K562 (cell line): Measurements from ENCODE around the gene FAM53B. TPM values are rescaled to one million over a fixed set of nuclear protein-coding genes. Genes with fewer than 3 reads are reported as not detected.

Experiments
- ATAC-seq: fragments of 200-7000 bp; cut with Tn5 transposase; 3 replicates; pipeline ENCODE4 v1.9.1; 2020; ENCODE audit warnings: moderate library complexity
- BruUV-seq: library from RNA; stranded (reverse); fragments of 400-500 nt; replicated peaks from 2 replicates; lab custom pipeline; 2021; lab: Mats Ljungman, UMichigan
- CTCF ChIA-PET: fragments of 300-600 bp; formaldehyde crosslinking; extraction: SDS; loops from one replicate; lab custom pipeline; 2021; ENCODE audit warnings: low intra/inter-chr PET ratio; lab: Yijun Ruan, JAX
- POLR2A ChIA-PET: fragments of 300-600, 350-650 bp; sonication (Branson Sonifier 250); formaldehyde crosslinking; extraction: SDS; loops from one replicate; lab custom pipeline; 2021; ENCODE audit warnings: antibody characterized with exemption, inconsistent platforms; lab: Yijun Ruan, JAX
- DNase-seq, 4 experiments: peaks; one replicate each; pipeline versions ENCODE4 v3.0.0 to v3.0.0-alpha.2; 2011 to 2018; ENCODE audit warnings: low spot score in 3 of 4, mixed read lengths in 3 of 4; ENCODE audit errors: extremely low read depth in 1 of 4
- FAIRE-seq: peaks from 2 replicates; lab custom pipeline; 2011; peaks lifted over from hg19 to GRCh38; lab: Jason Lieb, UNC
- H2AFZ ChIP-seq: 2 replicates; pipeline ENCODE4 v1.6.0; 2011; ENCODE audit warnings: low read depth, low read length, control low read depth, inconsistent platforms
- H3K27ac ChIP-seq: fragments of 200-600 bp; 3 replicates; pipeline ENCODE4 v1.8.0; 2011; ENCODE audit warnings: low read depth, mild to moderate bottlenecking, control low read depth, inconsistent platforms, low read length, moderate library complexity, mixed read lengths; ENCODE audit errors: extremely low read depth
- H3K27me3 ChIP-seq, 2 experiments: fragments of 300-600 bp in 1 of 2; 2 replicates in 1 of 2; 3 replicates in 1 of 2; pipeline versions ENCODE4 v1.6.0 to v1.8.0; 2011; ENCODE audit warnings: inconsistent platforms in 2 of 2, low read length in 2 of 2, mild to moderate bottlenecking in 1 of 2, mixed read lengths in 1 of 2, moderate library complexity in 1 of 2; ENCODE audit not compliant: control insufficient read depth in 2 of 2, insufficient read depth in 2 of 2
- H3K36me3 ChIP-seq: fragments of 300-600 bp; 3 replicates; pipeline ENCODE4 v1.8.0; 2011; ENCODE audit warnings: mild to moderate bottlenecking, low read length, inconsistent platforms; ENCODE audit not compliant: control insufficient read depth, insufficient read depth
- H3K4me1 ChIP-seq, 2 experiments: fragments of 200-600 bp in 1 of 2; replicated peaks in 1 of 2; 2 replicates in 1 of 2; 3 replicates in 1 of 2; pipeline versions ENCODE4 v1.5.1 to v1.8.0; 2011; ENCODE audit warnings: inconsistent platforms in 2 of 2, low read length in 2 of 2, mild to moderate bottlenecking in 1 of 2, mixed read lengths in 1 of 2, moderate library complexity in 1 of 2; ENCODE audit not compliant: control insufficient read depth in 2 of 2, insufficient read depth in 2 of 2
- H3K4me2 ChIP-seq: 2 replicates; pipeline ENCODE4 v1.6.1; 2011; ENCODE audit warnings: low read length, control low read depth, inconsistent platforms, mixed read lengths; ENCODE audit not compliant: insufficient read depth
- H3K4me3 ChIP-seq: fragments of 200-600 bp; sonication (generic), shearing (Covaris generic); 2 replicates; pipeline ENCODE4 v1.5.1; 2016; ENCODE audit warnings: control low read depth, inconsistent platforms
- H3K79me2 ChIP-seq: fragments of 200-600 bp; 3 replicates; pipeline ENCODE4 v1.8.0; 2011; ENCODE audit warnings: low read length, inconsistent platforms; ENCODE audit not compliant: control insufficient read depth, insufficient read depth
- H3K9ac ChIP-seq, 2 experiments: 2 replicates each; pipeline versions ENCODE4 v1.6.0 to v1.6.1; 2011; ENCODE audit warnings: low read depth in 2 of 2, low read length in 2 of 2, control low read depth in 1 of 2, inconsistent platforms in 1 of 2, mild to moderate bottlenecking in 1 of 2, mixed read lengths in 1 of 2; ENCODE audit not compliant: insufficient read depth in 1 of 2
- H3K9me1 ChIP-seq: one replicate; pipeline ENCODE4 v1.6.0; 2011; ENCODE audit warnings: inconsistent platforms, mild to moderate bottlenecking, low read length, moderate library complexity; ENCODE audit not compliant: control insufficient read depth, insufficient read depth
- H3K9me3 ChIP-seq: replicated peaks from 2 replicates; pipeline ENCODE4 v1.5.1; 2011; ENCODE audit warnings: low read depth, low read length, inconsistent platforms; ENCODE audit not compliant: control insufficient read depth, insufficient read depth
- H4K20me1 ChIP-seq: replicated peaks from 2 replicates; pipeline ENCODE4 v1.6.1; 2011; ENCODE audit warnings: low read length, inconsistent platforms, mixed read lengths; ENCODE audit not compliant: control insufficient read depth, insufficient read depth
- AFF1 ChIP-seq, 2 experiments: fragments of 450-650 bp; IDR thresholded peaks; 2 replicates each; pipeline ENCODE4 v1.6.1; 2018; ENCODE audit warnings: mild to moderate bottlenecking in 2 of 2, low read depth in 1 of 2; ENCODE audit not compliant: partially characterized antibody in 2 of 2
- DIDO1 ChIP-seq: fragments of 450-650 bp; IDR thresholded peaks from 2 replicates; pipeline ENCODE4 v1.6.1; 2016; ENCODE audit warnings: low read depth, missing biosample characterization, missing genetic modification characterization
- KDM2B ChIP-seq: fragments of 250-450 bp; sonication (Bioruptor Pico); IDR thresholded peaks from 2 replicates; pipeline ENCODE4 v1.8.0; 2021; ENCODE audit warnings: mild to moderate bottlenecking, moderate library complexity
- ZBTB5 ChIP-seq: fragments of 450-650 bp; IDR thresholded peaks from 2 replicates; pipeline ENCODE4 v1.6.1; 2017; ENCODE audit warnings: antibody characterized with exemption
- ZNF140 ChIP-seq: fragments of 250-450 bp; sonication (Bioruptor Pico); IDR thresholded peaks from 2 replicates; pipeline ENCODE4 v1.8.0; 2021; ENCODE audit warnings: moderate library complexity, mild to moderate bottlenecking, inconsistent platforms
- WGBS: fragments of 100-300 bp; shearing (Covaris generic); methylation state at CpG from one replicate; pipeline ENCODE4 v1.1.6; 2016; ENCODE audit warnings: low coverage, mixed read lengths; ENCODE audit not compliant: insufficient coverage; ENCODE audit errors: missing lambda C conversion rate; 5-methylcytosine and 5-hydroxymethylcytosine counted together
- in situ Hi-C: fragments of 300-500 bp; cut with MboI; formaldehyde crosslinking; loops from 4 replicates; pipeline ENCODE4 v1.15.0; 2018; ENCODE audit warnings: inconsistent platforms, mixed read lengths
- intact Hi-C: fragments of 100-400 bp; cut with micrococcal nuclease; formaldehyde crosslinking; loops from 2 replicates; pipeline ENCODE4 v1.14.2; 2022
- polyA plus RNA-seq, 8 experiments: library from polyadenylated mRNA; depleted of rRNA in 4 of 8; stranded (reverse) in 5 of 8; unstranded in 3 of 8; fragments of >200 nt; fragmentation: Nextera tagmentation in 2 of 8; fragmentation: Illumina TruSeq in 1 of 8; extraction: Ambion mirVana in 2 of 8; extraction: Trizol in 1 of 8; gene quantifications; 2 replicates each; pipeline versions ENCODE4 v1.2.1 to v1.2.3, GENCODE V29; 2011 to 2014; ENCODE audit warnings: inconsistent platforms in 1 of 8, missing spikeins in 1 of 8
- total RNA-seq, 7 experiments: library from RNA; depleted of rRNA in 6 of 7; stranded (reverse); fragments of >200 nt in 6 of 7; fragmentation: Illumina TruSeq in 2 of 7; extraction: Trizol in 2 of 7; gene quantifications; 2 replicates each; pipeline versions ENCODE4 v1.2.1 to v1.2.3, GENCODE V29; 2011 to 2021; ENCODE audit warnings: low replicate concordance in 1 of 7

FAM53B gene
- total and polyA plus RNA-seq, 9 of the 15 experiments (the other 6 are each of a cell fraction or from before 2014, with no cell fraction given): 0.03 to 16.5 (median 5.0) TPM

GRCh38 chr10:124728830-124729661 is 15.1 kb downstream of the FAM53B start:
- no peak for DNase-seq
- Histone ChIP-seq H3K4me3 (no peak overlapping the region), H3K4me2 (no peak overlapping the region), H4K20me1 (0 out of 2 replicates have a peak, but pooled peaks cover 8% of the 10 kb centered on the region), H3K79me2 (peaks cover 4% of the 10 kb centered on the region; the same call in 2 of the 3 replicates), H3K27me3 (no peaks in the 10 kb centered on the region), H3K4me1 (peaks cover 4 to 12% of the 10 kb centered on the region in 2 experiments; a peak in 4 of 5 replicates), H3K9ac (no peak overlapping the region), H3K27ac (no peak overlapping the region), H3K36me3 (peaks cover 18% of the 10 kb centered on the region; the same call in 1 of the 3 replicates), H3K9me1 (peaks cover 3% of the 10 kb centered on the region), H3K9me3 (no peaks in the 10 kb centered on the region), H2AFZ (no peak overlapping the region)
- no TSS peak for BruUV-seq
- ATAC-seq: peak; percentile 52; the same call in 1 of the 3 replicates
- FAIRE-seq: no peak
- CTCF ChIA-PET: no interaction called here
- in situ Hi-C loops (no loop called here), intact Hi-C loops (no loop called here)
- 32% methylated on average over 7 of the region's 8 CpGs for WGBS
- POLR2A ChIA-PET: interaction anchor here (0.6 to 1.9 kb wide), 4 partner anchors 11 to 197 kb away, joined by 3 to 5 read pairs (median 4); no protein-coding TSS in a partner anchor
- TF ChIP-seq ZBTB5 (no peak), ZNF140 (no peak), AFF1 (IDR thresholded peaks at IDR 0.05; ENCODE audit: low read depth in 1 of 2, partially characterized antibody in 2 of 2) (no peak), KDM2B (CRISPR knock-in tag) (no peak), DIDO1 (tag) (no peak)
- TF ChIP-seq, all 486 proteins: peak for 0
